NCI-H82 treated with DMSO at 0.1 percent for 48 hours (cell line): ENCODE data around the gene BOK.
"Not testable (repeated sequence)": the region's sequence is repeated elsewhere in the genome, so short reads cannot be mapped to it uniquely, and the experiment has no call there.

Source experiments
- DNase-seq: peaks from one replicate; lab custom pipeline; 2025; ENCODE audit not compliant: unreplicated experiment; lab: John Stamatoyannopoulos, UW

Gene BOK

DNA sequence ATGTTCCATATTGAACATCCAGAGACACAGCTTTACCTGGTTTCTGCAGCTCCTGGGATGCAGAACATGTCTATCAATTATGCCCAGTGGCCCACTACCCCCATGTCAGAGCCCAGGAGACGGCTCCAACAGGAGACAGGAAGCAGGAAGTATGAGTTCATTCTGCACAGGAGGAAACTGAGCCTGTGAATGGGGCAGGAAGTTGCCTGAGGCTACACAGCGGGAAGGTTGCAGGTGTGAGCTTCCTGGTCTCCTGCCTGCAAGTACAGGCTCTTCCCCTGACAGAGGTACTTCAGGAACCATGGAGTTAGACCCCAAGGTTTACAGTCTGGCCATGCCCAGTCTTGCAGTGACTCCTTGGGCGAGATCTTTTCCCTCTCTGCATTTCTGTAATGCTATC, 2.8 kb upstream of the BOK start:
- no peak for DNase-seq

DNA sequence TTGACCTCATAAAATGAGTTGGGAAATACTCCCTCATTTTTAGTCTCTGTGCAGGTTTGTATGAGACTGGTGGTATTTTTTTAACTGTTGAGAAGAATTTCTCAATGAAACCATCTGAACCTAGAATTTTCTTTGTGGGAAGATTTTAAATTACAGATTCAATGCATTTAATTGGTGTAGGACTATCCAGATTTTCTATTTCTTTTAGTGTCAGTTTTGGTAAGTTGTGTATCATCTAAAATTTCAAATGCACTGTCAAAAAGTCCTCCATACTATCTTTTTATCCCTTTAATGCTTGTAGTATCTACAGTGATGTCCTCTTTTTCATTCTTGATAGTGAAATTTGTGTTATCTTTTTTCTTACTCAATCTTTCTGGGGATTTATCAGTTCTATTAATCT, 1.8 kb upstream of the BOK start:
- DNase-seq = no peak

DNA sequence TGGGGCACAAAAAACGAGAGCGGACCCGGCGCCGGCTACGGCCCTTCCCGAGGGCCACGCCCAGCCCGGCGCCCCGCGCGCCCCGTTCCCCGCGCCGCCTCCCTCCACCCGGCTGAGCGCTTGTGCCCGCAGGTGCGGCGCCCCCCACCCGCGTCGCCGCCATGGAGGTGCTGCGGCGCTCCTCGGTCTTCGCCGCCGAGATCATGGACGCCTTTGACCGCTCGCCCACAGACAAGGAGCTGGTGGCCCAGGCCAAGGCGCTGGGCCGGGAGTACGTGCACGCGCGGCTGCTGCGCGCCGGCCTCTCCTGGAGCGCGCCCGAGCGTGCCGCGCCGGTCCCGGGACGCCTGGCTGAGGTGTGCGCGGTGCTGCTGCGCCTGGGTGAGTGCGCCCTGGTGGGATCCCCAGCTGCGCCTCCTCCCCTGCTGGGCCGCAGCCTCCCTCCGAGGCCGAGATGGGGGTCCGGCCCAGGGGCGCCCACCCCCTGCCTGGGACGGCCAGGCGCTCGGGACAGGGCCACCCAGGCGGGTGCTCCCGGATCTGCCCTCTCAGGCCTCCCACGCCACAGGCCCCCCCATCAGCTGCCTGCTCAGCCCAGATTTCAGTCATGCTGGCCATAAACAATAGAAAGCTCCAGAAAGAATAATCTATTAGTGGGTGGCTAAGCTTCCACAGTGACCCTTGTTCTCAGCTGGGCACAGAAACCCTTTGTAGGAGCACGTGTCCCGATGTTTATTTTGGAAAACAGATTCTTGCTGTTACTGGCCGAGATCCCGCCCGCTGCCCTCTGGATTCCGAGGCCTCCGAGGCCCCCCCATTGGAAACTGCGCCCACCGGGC, 997 bp downstream of the BOK start:
- DNase-seq = no peak

DNA sequence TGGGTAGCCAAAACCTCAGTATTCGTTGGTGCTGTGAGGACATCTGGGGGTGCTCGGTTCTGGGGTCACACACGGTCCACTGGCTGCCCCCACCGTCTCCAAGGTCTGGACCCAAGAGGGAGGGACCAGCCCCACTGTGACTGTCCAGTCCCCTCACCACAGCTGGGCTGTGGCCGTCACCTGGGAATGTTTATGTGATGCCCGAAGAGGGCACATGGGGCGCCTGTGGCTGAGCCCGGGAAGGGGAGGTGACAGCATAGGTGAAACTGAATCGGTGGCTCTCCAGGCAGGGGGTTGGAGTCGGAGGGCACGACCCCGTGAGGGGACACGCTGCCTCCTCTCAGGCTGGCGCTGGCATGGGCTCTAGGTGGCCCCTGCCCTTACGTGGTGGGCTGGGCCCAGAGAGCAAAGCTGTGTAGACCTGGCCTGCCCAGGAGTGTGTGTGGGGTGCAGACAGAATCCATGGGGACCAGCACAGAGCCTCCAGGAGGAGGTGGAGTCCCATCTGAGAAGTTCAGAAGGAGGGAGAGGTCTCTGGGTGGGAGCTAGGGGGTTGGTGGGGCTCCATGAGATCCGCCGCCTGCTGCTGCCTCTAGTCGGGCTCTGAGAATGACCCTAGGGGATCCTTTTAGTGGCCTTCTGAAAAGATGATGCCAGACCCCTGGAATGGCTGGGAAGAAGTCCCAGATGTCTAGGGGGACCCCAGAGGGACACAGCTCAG, 1.8 kb downstream of the BOK start:
- DNase-seq = no peak

DNA sequence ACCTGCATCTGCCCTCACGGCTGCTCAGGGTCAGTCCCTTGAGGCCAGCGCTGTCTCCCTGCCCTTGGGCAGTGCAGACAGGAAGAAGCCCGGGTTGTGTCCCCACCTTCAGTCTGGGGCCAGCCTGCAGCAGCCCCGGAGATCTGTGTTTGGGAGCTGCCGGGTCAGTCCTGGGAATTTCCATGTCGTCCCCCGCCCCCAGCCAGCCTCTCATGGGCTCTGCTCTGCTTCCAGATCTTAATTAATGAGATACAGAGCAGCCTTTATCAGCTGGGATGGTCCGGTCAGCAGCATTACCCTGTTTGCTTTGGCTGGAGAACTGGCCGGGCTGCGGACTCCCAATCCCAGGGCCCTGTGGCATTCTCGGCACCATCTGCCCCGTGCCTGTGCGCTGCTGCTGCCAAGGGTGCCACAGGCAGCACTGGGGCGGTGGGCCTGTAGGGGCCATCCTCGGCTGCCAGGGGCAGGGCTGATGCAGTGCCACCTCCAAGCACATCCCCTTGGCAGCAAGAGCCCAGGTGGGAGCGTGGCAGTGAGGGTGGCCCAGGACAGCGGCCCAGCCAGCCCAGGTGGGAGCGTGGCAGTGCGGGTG, 2.4 kb downstream of the BOK start:
- no peak for DNase-seq

DNA sequence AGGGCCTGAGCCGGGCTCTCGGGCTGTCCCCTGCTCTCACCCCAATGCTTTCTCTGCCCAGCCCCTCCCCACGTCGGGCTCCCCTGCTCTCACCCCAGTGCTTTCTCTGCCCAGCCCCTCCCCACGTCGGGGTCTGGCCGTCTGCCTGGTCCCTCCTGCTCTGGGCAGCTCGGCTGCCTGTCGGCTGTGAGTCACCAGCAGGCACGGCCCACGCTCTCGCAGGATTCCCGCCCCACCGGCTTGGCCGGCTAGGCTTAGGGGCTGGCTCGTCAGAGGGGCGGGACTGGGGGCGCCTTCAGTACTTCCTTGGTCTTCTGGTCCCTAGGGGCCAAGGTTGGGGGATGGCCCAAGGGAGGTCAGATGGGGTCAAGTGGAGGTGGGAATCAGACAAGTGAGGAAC, 3.3 kb downstream of the BOK start:
- DNase-seq = no peak

DNA sequence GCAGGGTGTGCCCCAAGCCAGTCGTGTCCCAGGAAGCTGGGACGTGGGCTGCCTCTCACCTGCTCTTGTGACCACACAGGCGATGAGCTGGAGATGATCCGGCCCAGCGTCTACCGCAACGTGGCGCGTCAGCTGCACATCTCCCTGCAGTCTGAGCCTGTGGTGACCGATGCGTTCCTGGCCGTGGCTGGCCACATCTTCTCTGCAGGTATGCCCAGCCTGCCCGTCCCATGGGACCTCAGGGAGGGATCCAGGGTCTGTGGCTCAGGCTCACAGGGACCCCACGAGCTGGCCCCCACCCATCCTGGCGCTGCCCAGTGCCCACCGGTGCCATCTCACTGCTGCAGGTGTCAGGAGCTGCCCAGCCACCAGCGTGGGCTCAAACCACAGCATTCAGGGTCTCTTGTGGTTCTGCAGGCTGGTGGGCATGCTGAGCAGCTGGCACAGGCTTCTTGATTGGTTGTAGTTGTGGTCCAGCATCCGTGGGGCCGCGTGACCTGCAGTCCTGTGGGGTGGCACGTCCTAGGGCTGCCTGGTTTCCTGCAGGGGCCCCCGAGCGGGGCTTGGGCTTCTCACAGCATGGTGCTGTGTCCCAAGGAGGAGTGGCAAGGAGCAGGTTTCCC, 3.8 kb downstream of the BOK start:
- no peak for DNase-seq

DNA sequence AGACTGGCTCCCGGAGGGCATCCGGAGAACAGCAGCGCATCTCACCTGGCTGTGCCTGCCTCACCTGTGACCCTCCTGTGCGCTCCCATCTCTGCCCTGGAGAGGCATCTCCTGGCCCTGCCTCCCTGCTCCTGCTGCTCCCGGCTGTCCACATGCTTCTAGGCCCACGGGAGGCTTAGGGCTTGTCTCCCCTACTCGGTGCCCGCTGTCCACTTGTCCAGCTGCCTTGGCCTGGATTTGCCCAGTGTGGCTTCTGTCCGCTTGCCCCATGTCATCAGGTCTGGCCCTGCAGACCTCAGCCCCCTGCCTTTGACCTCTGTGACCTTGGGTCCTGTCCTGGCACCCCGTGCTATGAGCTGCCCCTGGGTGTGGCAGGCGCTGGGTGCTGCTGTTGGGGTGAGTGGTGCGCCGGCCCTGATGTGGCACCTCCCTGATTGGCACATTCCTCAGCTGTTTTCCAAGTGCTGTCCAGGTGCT, 4.5 kb downstream of the BOK start:
- no peak for DNase-seq

DNA sequence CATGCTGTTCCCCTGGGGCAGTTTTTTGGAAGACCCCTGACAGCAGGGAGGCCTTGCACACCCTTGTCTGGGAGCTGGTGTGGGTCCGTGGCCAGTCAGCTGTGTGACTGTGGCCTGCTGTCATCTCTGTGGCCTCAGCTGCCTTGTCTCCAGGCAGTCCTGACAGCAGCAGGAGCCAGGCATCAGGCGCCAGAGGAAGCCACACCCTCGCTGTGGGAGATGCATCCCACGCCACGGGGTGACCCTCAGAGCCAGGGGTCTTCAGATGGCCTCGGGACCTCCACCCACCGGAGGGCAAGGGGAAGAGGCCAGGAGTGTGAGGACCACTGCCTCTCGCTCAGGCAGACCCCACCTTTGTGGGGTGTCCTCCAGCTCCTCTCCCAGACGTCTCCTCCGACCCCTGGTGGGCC, 5.0 kb downstream of the BOK start:
- DNase-seq = no peak

DNA sequence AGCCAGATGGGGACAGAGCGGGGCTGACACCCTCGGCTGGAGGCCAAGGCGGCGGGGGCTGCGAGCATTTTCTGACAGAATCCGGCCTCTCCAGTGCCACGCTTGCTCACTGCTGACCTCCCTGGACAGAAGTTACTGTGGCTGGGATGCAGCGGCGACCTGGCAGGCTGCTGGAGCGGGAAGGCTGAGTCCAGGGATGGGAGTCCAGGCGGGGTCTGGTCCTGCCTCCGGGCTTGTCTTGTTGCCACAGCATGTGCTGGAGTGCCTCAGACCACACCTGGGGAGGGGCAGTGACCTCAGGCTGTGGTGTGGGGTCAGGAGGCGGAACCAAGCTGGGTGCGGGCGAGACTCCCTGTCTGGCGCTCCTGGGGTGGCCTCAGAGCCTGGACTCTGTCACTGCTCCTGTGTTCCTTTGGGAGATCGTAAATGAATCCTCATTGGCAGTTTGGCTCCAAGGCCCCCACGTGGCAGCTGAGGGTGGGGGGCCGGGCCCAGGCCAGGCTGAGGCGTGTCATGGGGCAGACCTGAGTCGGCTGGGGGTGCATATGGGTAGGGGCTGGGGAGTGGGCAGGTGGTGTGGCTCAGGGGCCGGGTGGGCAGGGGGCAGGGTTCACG, 5.5 kb downstream of the BOK start:
- no peak for DNase-seq

DNA sequence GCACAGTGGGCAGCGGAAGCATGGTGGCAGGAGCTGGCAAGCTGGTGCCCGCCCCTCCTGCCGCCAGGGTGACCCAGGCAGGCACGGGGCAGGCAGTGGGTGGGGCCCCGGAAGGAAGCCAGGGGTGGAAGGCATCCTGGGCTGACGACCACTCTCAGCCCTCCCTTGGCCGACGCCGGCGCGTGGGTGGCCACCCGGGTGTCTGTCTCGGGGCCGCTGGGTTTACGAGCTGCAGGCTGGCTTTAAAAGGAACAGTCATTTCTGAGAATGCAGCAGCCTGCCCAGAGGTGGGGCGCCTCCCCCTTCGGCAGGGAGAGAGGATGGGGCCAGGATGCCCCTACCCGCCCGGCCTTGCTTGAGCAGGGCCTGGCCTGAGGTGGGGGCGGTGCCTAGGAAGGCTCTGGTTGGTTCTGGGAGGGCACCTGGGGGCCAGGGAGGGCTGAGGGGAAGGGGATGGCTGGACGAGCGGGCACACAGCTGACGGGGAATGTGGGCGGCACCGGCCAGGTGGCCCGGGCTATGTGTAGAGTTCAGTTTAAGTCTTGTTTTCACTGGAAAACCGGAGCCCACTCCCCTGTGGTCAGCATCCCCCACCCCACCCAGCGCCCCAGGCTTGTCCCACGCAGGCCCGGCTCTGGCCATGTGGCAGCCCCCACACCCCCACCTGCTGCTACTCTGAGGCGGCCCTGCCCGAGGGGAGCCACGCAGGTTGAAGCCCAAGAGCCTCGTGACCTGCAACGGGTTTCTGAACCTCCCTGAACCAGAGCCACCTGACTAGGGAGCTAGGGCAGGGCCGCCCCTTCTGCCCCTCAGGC, 6.3 kb downstream of the BOK start:
- DNase-seq = no peak

DNA sequence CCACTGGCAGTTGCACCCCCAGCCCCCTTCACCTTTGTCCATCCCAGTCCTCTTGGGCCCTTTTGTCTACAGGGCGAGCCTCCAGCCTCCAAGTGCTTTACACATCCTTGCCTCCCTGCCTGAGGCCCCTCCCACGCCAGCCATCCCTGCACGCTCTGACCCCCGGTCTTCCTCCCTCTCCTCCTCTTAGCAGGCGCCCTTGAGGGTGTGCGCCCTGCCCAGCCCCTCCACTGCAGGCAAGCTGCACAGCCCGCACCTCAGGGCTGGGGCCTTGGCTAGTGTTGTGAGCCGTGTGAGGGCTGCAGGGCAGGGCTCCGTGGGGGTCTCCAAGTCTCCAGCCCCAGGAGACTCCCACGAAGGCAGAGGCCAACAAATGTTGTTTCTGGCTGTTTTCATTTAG, 6.9 kb downstream of the BOK start:
- no peak for DNase-seq

DNA sequence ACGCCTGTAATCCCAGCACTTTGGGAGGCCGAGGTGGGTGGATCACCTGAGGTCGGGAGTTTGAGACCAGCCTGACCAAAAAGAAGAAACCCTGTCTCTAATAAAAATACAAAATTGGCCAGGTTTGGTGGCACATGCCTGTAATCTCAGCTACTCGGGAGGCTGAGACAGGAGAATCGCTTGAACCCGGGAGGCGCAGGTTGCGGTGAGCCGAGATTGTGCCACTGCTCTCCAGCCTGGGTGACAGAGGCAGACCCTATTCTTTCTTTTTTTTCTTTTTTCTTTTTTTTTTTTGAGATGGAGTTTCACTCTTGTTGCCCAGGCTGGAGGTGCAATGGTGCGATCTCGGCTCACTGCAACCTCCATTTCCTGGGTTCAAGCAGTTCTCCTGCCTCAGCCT, 7.5 kb downstream of the BOK start:
- not testable (repeated sequence) for DNase-seq

DNA sequence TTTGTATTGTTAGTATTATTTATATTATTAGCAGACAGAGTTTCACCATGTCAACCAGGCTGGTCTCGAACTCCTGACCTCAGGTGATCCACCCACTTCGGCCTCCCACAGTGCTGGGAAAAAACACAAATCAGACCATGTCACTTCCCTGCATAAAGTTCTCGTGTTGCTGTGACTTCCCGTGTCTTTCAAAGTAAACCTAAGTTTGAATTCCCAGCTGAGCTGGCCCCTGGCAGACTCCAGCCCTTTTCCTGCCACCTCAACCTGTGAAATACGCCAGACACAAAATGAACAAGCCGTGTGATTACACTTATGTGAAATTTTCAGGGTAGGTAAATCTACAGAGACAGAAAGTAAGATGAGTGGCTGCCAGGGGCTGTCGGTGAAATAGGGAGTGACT, 7.9 kb downstream of the BOK start:
- DNase-seq = no peak

DNA sequence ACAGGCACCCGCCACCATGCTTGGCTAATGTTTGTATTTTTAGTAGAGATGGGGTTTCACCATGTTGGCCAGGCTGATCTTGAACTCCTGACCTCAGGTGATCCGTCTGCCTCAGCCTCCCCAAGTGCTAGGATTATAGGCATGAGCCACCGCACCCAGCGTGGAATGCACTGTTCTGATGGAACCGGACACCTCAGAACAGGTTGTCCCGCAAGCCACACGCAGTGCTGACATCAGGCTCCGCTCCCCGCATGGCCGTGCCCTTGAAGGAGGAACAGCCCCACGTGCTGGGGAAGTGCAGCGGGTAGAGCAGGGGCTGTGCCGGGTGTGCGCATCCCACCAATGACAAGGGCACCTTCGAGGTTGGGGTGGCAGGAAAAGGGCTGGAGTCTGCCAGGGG, 8.7 kb downstream of the BOK start:
- not testable (repeated sequence) for DNase-seq

DNA sequence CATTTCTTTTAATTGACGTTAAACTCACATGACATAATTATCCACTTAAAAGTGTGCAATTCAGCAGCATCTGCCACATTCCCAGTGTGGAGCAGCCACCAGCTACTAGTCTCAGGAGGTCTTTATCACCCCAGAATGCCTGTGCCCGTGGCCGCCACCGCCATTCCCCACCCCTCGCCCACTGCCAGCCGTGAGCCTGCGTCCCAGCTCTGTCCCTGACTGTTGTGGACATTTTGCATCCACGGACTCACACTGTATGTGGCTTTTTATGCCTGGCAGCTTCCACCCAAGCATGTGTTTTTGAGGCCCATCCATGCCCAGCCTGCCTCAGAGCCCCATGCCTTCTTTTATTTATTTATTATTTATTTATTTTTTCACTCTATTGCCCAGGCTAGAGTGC, 9.2 kb downstream of the BOK start:
- DNase-seq = no peak

DNA sequence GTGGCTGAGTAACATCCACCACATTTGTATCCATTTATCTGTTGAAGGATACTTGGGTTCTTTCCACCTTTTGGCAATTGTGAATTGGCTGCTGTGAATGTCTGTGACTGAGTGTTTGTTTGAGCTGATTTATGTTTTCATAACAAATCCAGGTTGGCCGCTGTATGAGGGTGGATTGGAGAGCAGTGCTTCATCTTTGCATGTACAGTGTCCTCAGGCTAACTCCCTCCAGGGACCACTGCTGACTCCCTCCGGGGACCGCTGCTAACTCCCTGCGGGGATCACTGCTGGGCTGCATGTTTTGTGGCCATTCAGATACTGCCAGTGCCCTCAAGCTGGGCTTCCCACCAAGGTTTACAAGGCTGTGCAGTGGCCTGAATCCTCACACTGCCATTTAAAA, 10.2 kb downstream of the BOK start:
- no peak for DNase-seq

DNA sequence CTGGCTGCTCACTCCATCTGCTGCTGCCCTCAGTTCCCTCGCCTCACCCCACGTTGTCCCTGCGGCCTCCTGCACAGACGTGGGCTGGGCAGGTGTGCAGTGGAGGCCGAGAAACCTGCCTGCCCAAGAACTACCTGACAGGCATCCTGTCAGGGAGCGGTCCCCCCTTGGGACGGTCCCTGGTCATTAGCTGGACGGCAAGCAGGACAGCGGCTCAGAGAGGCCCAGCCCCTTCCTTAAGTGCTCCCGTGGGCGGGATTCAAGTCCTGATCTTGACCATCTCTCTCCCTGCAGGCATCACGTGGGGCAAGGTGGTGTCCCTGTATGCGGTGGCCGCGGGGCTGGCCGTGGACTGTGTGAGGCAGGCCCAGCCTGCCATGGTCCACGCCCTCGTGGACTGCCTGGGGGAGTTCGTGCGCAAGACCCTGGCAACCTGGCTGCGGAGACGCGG, 11.3 kb downstream of the BOK start:
- DNase-seq = no peak

DNA sequence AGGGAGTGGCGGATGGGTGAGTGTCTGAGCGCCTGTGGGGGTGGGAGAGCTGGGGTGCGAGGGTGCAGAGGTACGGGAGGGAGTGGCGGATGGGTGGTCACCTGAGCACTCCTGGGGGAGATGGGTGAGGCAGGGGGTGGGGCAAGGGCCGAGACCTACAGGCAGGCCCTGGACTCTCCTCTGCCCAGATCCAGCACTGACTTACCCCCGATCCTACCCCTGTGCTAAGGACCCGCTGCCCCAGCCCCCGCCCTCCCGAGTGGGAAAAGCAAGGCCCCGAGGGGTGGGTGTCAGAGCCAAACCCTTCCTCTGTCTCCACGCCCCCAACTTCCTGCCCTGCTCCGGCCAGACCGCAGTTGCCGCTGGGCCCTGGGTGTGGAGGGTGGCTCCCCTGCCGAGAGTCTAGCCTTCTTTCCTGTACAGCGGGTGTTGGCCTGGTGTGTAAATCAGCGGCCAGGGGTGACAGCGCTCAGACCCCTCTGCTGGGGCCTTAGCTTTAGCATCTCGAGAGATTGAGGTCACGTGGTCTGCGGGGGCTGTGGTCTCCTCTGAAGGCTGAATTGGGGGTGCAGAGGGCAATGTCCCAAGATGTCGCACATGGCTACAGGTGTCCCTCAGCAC, 12.5 kb downstream of the BOK start:
- DNase-seq = no peak
